NCI-H2227 treated with DMSO at 0.1 percent for 48 hours (cell line): ENCODE results near the gene ZG16.
"Not testable (repeated sequence)": the region's sequence is repeated elsewhere in the genome, so short reads cannot be mapped to it uniquely, and the experiment has no call there.

Source experiments
- DNase-seq: peaks from one replicate; lab custom pipeline; 2025; lab: John Stamatoyannopoulos, UW

ZG16 gene

GRCh38 chr16:29777576-29778350 lies at the start of gene ZG16:
Gene ZG16, plus strand, starts transcription at chr16:29778256. Its CDS starts 1,011 bp downstream, at chr16:29779267.
- DNase-seq, result no peak

GRCh38 chr16:29729116-29729521 lies 48.9 kb upstream of the ZG16 start:
- DNase-seq, result peak; percentile 23

GRCh38 chr16:29730649-29731048 lies 47.4 kb upstream of the ZG16 start:
- no peak for DNase-seq

- not testable (repeated sequence) for DNase-seq
Observed at GRCh38 chr16:29731768-29732601, 46.1 kb upstream of the ZG16 start.

GRCh38 chr16:29734786-29735185 lies 43.3 kb upstream of the ZG16 start:
- DNase-seq, result no peak

- DNase-seq, result no peak
Observed at GRCh38 chr16:29736112-29736511, 41.9 kb upstream of the ZG16 start.

GRCh38 chr16:29736764-29737163 lies 41.3 kb upstream of the ZG16 start:
- no peak for DNase-seq

GRCh38 chr16:29737713-29738112 lies 40.3 kb upstream of the ZG16 start:
- no peak for DNase-seq

- DNase-seq, result no peak
Observed at GRCh38 chr16:29738514-29738913, 39.5 kb upstream of the ZG16 start.

GRCh38 chr16:29739927-29740629 lies 38.0 kb upstream of the ZG16 start:
- not testable (repeated sequence) for DNase-seq

- DNase-seq, result not testable (repeated sequence)
Observed at GRCh38 chr16:29740630-29741015, 37.4 kb upstream of the ZG16 start.

GRCh38 chr16:29742683-29743275 lies 35.3 kb upstream of the ZG16 start:
- DNase-seq, result no peak

- DNase-seq, result no peak
Observed at GRCh38 chr16:29743475-29743826, 34.6 kb upstream of the ZG16 start.

- no peak for DNase-seq
Observed at GRCh38 chr16:29743827-29744531, 34.1 kb upstream of the ZG16 start.

GRCh38 chr16:29744541-29745101 lies 33.4 kb upstream of the ZG16 start:
- no peak for DNase-seq

- DNase-seq, result no peak
Observed at GRCh38 chr16:29745121-29745852, 32.8 kb upstream of the ZG16 start.

- DNase-seq, result no peak
Observed at GRCh38 chr16:29745853-29746345, 32.2 kb upstream of the ZG16 start, which contains the start of gene C16orf54. Gene C16orf54, minus strand, starts transcription at chr16:29745990. Its CDS starts 1,039 bp downstream, at chr16:29744951.

- DNase-seq, result not testable (repeated sequence)
Observed at GRCh38 chr16:29746518-29746917, 31.5 kb upstream of the ZG16 start.

- DNase-seq, result no peak
Observed at GRCh38 chr16:29747947-29748759, 29.9 kb upstream of the ZG16 start.
